ENCODE data around the gene TRMT2A.

TRMT2A gene

GRCh38 chr22:20149257-20150250, 32.5 kb upstream of the TRMT2A start:
- DNase-seq (ENCODE audit: low spot score): no peak

GRCh38 chr22:20148414-20148813, 31.4 kb upstream of the TRMT2A start:
- no peak for DNase-seq (ENCODE audit: low spot score)

- DNase-seq (ENCODE audit: low spot score): no peak
Measured at GRCh38 chr22:20147237-20147988, 30.4 kb upstream of the TRMT2A start.

DNA sequence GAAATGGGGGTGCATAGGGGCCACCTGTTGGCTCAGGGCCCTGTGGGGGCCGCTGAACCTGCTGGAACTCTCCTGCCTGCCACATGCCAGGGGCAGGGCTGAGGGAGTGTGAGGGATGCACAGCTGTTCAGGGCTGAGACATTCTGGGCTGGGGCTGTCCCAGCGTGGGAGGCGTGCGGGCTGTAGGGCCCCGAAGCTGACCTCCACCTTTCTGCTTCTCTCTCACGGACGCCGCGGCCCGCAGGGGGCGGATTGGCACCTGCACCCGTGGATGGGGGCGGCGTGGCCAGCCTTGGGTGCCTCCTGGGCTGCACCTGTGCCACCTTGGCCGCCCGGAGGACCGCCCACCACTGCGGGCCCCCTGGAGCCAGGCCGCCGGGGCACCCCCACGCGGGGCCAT, 29.8 kb upstream of the TRMT2A start:
- DNase-seq (ENCODE audit: low spot score): no peak

GRCh38 chr22:20145832-20146223, 28.8 kb upstream of the TRMT2A start:
- no peak for DNase-seq (ENCODE audit: low spot score)

DNA sequence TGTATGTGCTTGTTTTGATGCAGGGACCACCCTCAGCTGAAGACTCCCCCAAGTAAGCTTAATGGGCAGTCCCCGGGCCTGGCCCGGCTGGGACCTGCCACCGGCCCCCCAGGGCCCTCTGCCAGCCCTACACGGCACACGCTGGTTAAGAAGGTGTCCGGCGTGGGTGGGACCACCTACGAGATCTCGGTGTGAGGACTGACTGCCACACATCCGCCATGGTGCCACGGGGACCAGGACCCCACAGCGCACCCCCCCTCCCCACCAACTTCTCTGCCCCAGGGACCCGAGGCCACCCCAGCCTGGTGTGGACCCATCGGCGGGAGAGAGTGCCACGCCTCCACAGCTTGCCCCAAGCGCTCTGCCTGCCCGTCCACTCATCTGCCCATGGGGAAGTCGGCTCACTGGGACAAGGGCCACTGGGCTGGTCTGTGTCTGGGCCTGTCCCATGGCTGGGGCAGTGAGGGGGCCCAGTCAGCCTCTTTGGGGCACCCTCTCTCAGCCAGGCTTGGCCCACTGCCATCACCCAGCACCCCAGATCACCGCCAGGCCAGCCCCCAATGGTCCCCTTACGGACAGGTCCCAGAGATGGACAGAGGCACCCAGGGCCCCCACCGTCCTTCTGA, 28.3 kb upstream of the TRMT2A start:
- DNase-seq (ENCODE audit: low spot score): no peak

- no peak for DNase-seq (ENCODE audit: low spot score)
Measured at GRCh38 chr22:20143883-20144665, 27.0 kb upstream of the TRMT2A start.

- DNase-seq (ENCODE audit: low spot score): no peak
Measured at GRCh38 chr22:20142711-20143621, 25.9 kb upstream of the TRMT2A start.

- no peak for DNase-seq (ENCODE audit: low spot score)
Measured at GRCh38 chr22:20141186-20142077, 24.4 kb upstream of the TRMT2A start.

DNA sequence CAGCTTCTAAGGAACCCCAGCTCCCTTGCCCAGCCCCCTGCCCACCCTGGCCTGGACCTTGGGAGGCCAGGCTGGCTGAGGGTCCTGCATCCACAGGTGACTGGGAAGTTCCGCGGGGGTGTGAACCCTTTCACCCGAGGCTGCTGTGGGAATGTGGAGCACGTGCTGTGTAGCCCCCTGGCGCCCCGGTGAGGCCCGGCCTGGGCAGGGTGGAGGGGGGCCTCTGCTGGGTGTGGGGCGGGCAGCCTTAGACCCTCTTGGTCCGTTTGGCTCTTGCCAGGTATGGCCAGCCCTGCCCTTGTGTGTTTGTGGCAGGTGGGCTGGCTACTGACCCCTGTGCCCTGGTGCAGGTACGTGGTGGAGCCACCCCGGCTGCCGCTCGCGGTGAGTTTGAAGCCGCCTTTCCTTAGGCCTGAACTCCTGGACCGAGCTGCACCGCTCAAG, 23.5 kb upstream of the TRMT2A start:
- no peak for DNase-seq (ENCODE audit: low spot score)

DNA sequence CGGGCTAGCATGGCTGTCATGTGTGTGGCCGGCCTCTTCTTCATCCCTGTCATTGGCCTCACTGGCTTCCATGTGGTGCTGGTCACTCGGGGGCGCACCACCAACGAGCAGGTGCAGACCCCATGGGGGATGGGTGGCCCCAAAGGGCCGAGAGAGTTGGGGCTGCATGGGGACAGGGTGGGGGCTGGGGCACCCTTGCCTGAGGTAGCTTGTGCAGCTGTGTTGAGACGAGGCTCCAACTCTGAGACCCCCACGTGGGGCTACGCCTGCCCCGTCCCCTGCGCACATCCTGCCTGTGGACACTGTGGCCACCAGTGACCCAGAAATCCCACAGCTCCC, 23.1 kb upstream of the TRMT2A start:
- no peak for DNase-seq (ENCODE audit: low spot score)

GRCh38 chr22:20139391-20140106, 22.5 kb upstream of the TRMT2A start:
- DNase-seq (ENCODE audit: low spot score): no peak

DNA sequence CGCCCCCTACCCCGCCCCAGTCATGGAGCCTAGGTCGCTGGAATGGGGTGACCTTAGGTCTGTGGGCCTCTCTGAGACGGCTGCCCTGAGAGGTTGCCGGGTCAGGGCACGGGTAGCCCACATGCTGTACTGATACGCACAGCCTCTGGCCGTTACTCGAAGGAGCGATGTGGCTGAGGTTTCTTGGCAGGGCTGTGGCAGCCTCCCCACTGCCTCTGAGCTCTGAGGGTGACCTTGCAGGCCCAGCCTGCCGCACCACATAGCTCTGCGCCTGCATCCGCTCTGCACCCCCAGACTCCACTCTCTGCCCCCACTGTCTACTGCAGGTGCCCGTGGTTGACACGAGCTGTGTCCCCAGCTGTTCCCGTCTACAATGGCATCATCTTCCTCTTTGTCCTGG, 21.8 kb upstream of the TRMT2A start:
- DNase-seq (ENCODE audit: low spot score): no peak

GRCh38 chr22:20138417-20138738, 21.4 kb upstream of the TRMT2A start:
- no peak for DNase-seq (ENCODE audit: low spot score)

DNA sequence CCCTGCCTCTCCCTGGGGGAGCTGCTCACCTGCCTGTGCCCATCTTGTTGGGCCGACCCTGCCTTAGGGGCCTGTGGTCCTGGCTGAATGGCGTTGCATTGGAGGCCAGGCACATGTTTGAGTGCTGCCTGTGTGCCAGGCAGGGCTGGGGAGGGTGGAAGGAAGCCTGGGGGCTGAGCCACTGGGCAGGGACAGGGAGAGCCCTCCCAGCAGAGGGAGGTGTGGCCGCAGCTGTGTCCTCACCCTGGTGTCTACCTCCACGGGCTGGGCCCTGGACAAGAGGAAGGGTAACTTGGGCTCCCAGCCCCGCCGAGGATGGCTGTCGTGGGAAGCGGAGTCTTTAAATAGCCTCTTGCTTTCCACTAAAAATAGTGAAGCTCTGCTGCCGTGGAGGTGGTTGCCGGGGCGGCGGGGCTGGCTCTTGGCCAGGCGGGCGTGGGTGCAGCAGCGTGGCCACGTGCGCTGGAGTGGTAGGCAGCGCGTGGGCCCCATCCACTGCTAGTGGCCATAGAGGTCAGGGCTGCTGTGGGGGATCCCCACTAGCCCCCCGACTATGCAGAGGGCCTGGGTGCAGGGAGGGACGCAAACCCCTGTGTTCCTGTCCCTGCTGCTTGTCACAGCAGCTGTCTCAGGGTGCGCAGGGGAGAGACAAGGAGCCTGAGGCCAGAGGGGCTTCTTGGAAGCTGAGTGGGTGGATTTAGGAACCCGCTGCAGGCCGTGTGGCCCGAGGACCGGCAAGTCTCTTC, 20.8 kb upstream of the TRMT2A start:
- DNase-seq (ENCODE audit: low spot score): peak; percentile 60

- DNase-seq (ENCODE audit: low spot score): no peak
Measured at GRCh38 chr22:20137113-20137512, 20.1 kb upstream of the TRMT2A start.

DNA sequence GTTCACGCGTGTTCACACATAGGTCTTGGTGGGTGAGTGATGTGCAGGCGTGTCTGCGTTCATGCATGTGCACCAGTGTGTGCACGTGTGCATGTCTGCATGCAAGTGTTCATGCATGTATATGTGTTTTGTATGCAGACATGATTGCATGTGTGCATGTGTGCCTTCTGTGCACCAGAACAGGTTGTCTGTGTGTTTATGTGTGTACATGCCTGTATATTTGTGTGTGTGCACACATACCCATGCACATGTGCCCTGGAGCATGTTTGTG, 19.5 kb upstream of the TRMT2A start:
- no peak for DNase-seq (ENCODE audit: low spot score)

- no peak for DNase-seq (ENCODE audit: low spot score)
Measured at GRCh38 chr22:20135806-20136602, 19.0 kb upstream of the TRMT2A start.

Data from putamen (tissue), 1 donor.